HCT116 (cell line): ENCODE measurements around the gene VAMP8. TPM values are rescaled to one million over a fixed set of nuclear protein-coding genes. Genes with fewer than 3 reads are reported as not detected.
A peak's percentile ranks its signal among the peaks of the same experiment; 100 is the strongest.
"Not testable (repeated sequence)": the region's sequence is repeated elsewhere in the genome, so short reads cannot be mapped to it uniquely, and the experiment has no call there.

Experiments used
- ATAC-seq: fragments of 200-7000 bp; cut with Tn5 transposase; 2 replicates; pipeline ENCODE4 v1.9.1; 2020; ENCODE audit warnings: mild to moderate bottlenecking, moderate library complexity
- BruUV-seq: library from RNA; stranded (reverse); fragments of 400-500 nt; replicated peaks from 2 replicates; lab custom pipeline; 2021; lab: Mats Ljungman, UMichigan
- CTCF ChIA-PET: fragments of 300-600 bp; sonication (Branson Sonifier 250); formaldehyde crosslinking; loops from one replicate; lab custom pipeline; 2021; ENCODE audit warnings: antibody characterized with exemption; lab: Charles Lee
- POLR2A ChIA-PET: fragments of 300-600, 350-600 bp; sonication (Branson Sonifier 250); formaldehyde crosslinking; loops from one replicate; lab custom pipeline; 2021; ENCODE audit warnings: antibody characterized with exemption; lab: Charles Lee
- RAD21 ChIA-PET, 2 experiments: fragments of 300-600 bp; sonication (Branson Sonifier 250); formaldehyde crosslinking; loops; one replicate each; lab custom pipeline; 2023; ENCODE audit warnings: low total read pairs in 2 of 2; ENCODE audit not compliant: uncharacterized antibody in 2 of 2, unreplicated experiment in 2 of 2, low non-redundant PET in 1 of 2; lab: Charles Lee
- DNase-seq: peaks from one replicate; pipeline ENCODE4 v3.0.0-alpha.2; 2010; ENCODE audit warnings: low read depth, low spot score
- H2AFZ ChIP-seq: fragments of 200-600 bp; shearing (Covaris generic), sonication (generic); 2 replicates; pipeline ENCODE4 v1.6.1; 2017; ENCODE audit warnings: low read depth, mixed run types, mixed read lengths, antibody characterized with exemption, low read length; ENCODE audit not compliant: poor library complexity, severe bottlenecking
- H3K27ac ChIP-seq: 2 replicates; pipeline ENCODE4 v1.5.1; 2012; ENCODE audit warnings: low read depth, low read length
- H3K27me3 ChIP-seq: fragments of 200-600 bp; sonication (generic); 2 replicates; pipeline ENCODE4 v1.6.1; 2016; ENCODE audit warnings: mixed run types, low read length, mixed read lengths; ENCODE audit not compliant: insufficient read depth
- H3K36me3 ChIP-seq, 2 experiments: fragments of 200-500 bp in 1 of 2; fragments of 200-600 bp in 1 of 2; sonication (Bioruptor generic) in 1 of 2; sonication (generic) in 1 of 2; 2 replicates each; pipeline versions ENCODE4 v1.5.1 to v1.6.1; 2014 to 2016; ENCODE audit warnings: low read length in 2 of 2, inconsistent platforms in 1 of 2, mixed read lengths in 1 of 2, mixed run types in 1 of 2; ENCODE audit not compliant: insufficient read depth in 2 of 2, control insufficient read depth in 1 of 2
- H3K4me1 ChIP-seq, 2 experiments: fragments of 200-600 bp in 1 of 2; sonication (generic) in 1 of 2; 2 replicates each; pipeline versions ENCODE4 v1.5.1 to v1.6.1; 2012 to 2017; ENCODE audit warnings: low read length in 2 of 2, inconsistent platforms in 1 of 2, mild to moderate bottlenecking in 1 of 2, mixed read lengths in 1 of 2, mixed run types in 1 of 2, moderate library complexity in 1 of 2; ENCODE audit not compliant: insufficient read depth in 2 of 2, control insufficient read depth in 1 of 2
- H3K4me2 ChIP-seq: fragments of 200-600 bp; sonication (generic); 2 replicates; pipeline ENCODE4 v1.6.1; 2017; ENCODE audit warnings: mixed run types, low read length, mixed read lengths
- H3K4me3 ChIP-seq, 2 experiments: fragments of 200-600 bp in 1 of 2; sonication (generic) in 1 of 2; replicated peaks in 1 of 2; 2 replicates each; pipeline ENCODE4 v1.5.1; 2011 to 2016; ENCODE audit warnings: low read length in 2 of 2, control low read depth in 1 of 2, low read depth in 1 of 2, mild to moderate bottlenecking in 1 of 2, mixed read lengths in 1 of 2, mixed run types in 1 of 2
- H3K79me2 ChIP-seq: fragments of 200-600 bp; sonication (generic); 2 replicates; pipeline ENCODE4 v1.6.1; 2017; ENCODE audit warnings: mild to moderate bottlenecking, mixed run types, low read length, moderate library complexity, mixed read lengths; ENCODE audit not compliant: insufficient read depth
- H3K9ac ChIP-seq: fragments of 200-600 bp; sonication (generic); 2 replicates; pipeline ENCODE4 v1.6.1; 2016; ENCODE audit warnings: low read length, mixed read lengths
- H3K9me2 ChIP-seq: fragments of 200-600 bp; sonication (generic), shearing (Covaris generic); 2 replicates; pipeline ENCODE4 v1.6.1; 2017; ENCODE audit warnings: mixed run types, mild to moderate bottlenecking, moderate library complexity; ENCODE audit not compliant: insufficient read depth
- H3K9me3 ChIP-seq, 2 experiments: fragments of 200-500 bp in 1 of 2; fragments of 200-600 bp in 1 of 2; sonication (Bioruptor generic) in 1 of 2; sonication (generic) in 1 of 2; 2 replicates each; pipeline ENCODE4 v1.6.1; 2014 to 2017; ENCODE audit warnings: low read length in 2 of 2, mixed read lengths in 2 of 2, inconsistent platforms in 1 of 2, low read depth in 1 of 2, mild to moderate bottlenecking in 1 of 2, mixed run types in 1 of 2, moderate library complexity in 1 of 2; ENCODE audit not compliant: control insufficient read depth in 1 of 2, insufficient read depth in 1 of 2
- H4K20me1 ChIP-seq: fragments of 200-600 bp; sonication (generic), shearing (Covaris generic); 2 replicates; pipeline ENCODE4 v1.6.1; 2017; ENCODE audit warnings: mixed run types, mild to moderate bottlenecking, moderate library complexity; ENCODE audit not compliant: insufficient read depth
- EGR1 ChIP-seq: IDR thresholded peaks from 2 replicates; pipeline ENCODE4 v1.6.1; 2012; ENCODE audit warnings: low read depth
- FOSL1 ChIP-seq: IDR thresholded peaks from 2 replicates; pipeline ENCODE4 v1.6.1; 2012; ENCODE audit warnings: low read depth
- ZFX ChIP-seq: fragments of 450-650 bp; IDR thresholded peaks from 2 replicates; pipeline ENCODE4 v1.6.1; 2017
- intact Hi-C: fragments of 100-400 bp; cut with micrococcal nuclease; formaldehyde crosslinking; loops from 2 replicates; pipeline ENCODE4 v1.10.0; 2022
- total RNA-seq: library from RNA; stranded (reverse); gene quantifications from one replicate; pipeline ENCODE4 v1.2.1, GENCODE V29; 2021; ENCODE audit not compliant: unreplicated experiment

VAMP8 gene
- total RNA-seq, 1 experiment from 2014 or later, result 52.6 TPM

DNA sequence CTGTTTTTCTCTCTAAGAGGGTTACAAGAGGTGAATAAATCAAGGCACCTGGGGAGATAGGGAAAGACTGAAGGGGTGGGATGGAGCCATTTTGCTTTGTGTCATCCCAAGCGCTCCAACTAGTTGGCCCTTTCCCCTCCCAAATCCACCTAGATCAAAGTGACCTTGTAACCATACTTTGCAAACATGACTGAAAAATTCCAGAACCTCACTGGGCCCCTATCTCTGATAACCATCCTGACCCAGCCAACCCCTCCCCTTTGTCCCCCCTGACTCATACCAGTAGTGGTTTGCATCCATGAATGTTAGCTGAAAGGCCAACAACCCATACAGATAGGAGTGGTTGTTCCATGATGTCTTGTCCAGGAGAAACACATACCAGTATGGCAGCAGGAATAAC is 19.2 kb upstream of the VAMP8 start:
- no peak for DNase-seq

GRCh38 chr2:85560403-85560726 is 17.0 kb upstream of the VAMP8 start:
- H3K27ac ChIP-seq, H3K27me3 ChIP-seq, intact Hi-C loops, RAD21 ChIA-PET, DNase-seq, H2AFZ ChIP-seq, H3K9me3 ChIP-seq, H4K20me1 ChIP-seq, BruUV-seq, ATAC-seq, H3K9me2 ChIP-seq: not testable (repeated sequence)
- Histone ChIP-seq H3K4me1 (peaks cover 2 to 15% of the 10 kb centered on the region in 2 experiments; a peak in 3 of 4 replicates), H3K9ac (peak overlapping the region; percentile 85), H3K4me3 (peak overlapping the region; percentile 88 to 92), H3K4me2 (peak overlapping the region; percentile 73), H3K79me2 (peaks cover 32% of the 10 kb centered on the region), H3K36me3 (peaks cover 8 to 14% of the 10 kb centered on the region in 2 experiments; a peak in 2 of 4 replicates)
- POLR2A ChIA-PET, result interaction anchor here (1.2 to 2.1 kb wide), 5 partner anchors 14 to 142 kb away, joined by 3 to 7 read pairs (median 5); partner anchors contain the start of genes MAT2A and SH2D6
- CTCF ChIA-PET, result interaction anchor here (0.8 kb wide), 1 partner anchor 8 kb away, joined by 4 read pairs; no protein-coding TSS in a partner anchor

More for the DNA sequence above, 19.2 kb upstream of the VAMP8 start:
- no peak for ATAC-seq
- Histone ChIP-seq H3K79me2 (peaks cover 32% of the 10 kb centered on the region), H3K9me3 (no peaks in the 10 kb centered on the region), H3K27ac (no peak overlapping the region), H3K4me2 (no peak overlapping the region), H3K4me3 (no peak overlapping the region)
- ChIA-PET CTCF (no interaction called here), RAD21 (no interaction called here)
- TF ChIP-seq EGR1 (no peak), FOSL1 (no peak), ZFX (no peak)
- TF ChIP-seq, all 23 proteins: peak for 0
- Histone ChIP-seq H3K36me3 (peaks cover 16 to 18% of the 10 kb centered on the region in 2 experiments; a peak in 3 of 4 replicates), H3K27me3 (no peaks in the 10 kb centered on the region), H3K9ac (no peak overlapping the region), H3K4me1 (peaks cover 2 to 15% of the 10 kb centered on the region in 2 experiments; a peak in 3 of 4 replicates), H3K9me2 (no peaks in the 10 kb centered on the region), H4K20me1 (no peaks in the 10 kb centered on the region; the same call in 1 of the 2 replicates), H2AFZ (no peak overlapping the region)
- no TSS peak for BruUV-seq
- intact Hi-C loops, result loop anchor here (10.0 kb wide), 1 partner anchor 233 kb away; the partner anchor contains the start of gene TGOLN2
- POLR2A ChIA-PET, result interaction anchor here (1.0 kb wide), 1 partner anchor 9 kb away, joined by 3 read pairs; no protein-coding TSS in a partner anchor
